Suprapubic skin (tissue), 3 donors: ENCODE results near the gene ERCC6.

Experiments used
- CTCF ChIP-seq, 2 donors: fragments of 200-600 bp in 1 of 2; fragments of 450-650 bp in 1 of 2; sonication (generic) in 1 of 2; IDR thresholded peaks; one replicate each; pipeline ENCODE4 v1.5.1; 2016 to 2019; ENCODE audit warnings: antibody characterized with exemption in 2 of 2, mild to moderate bottlenecking in 1 of 2, moderate library complexity in 1 of 2
- POLR2AphosphoS5 ChIP-seq, 3 donors: sonication (generic); formaldehyde crosslinking; IDR thresholded peaks; one replicate each; pipeline ENCODE4 v1.6.1; 2017; ENCODE audit warnings: antibody characterized with exemption in 3 of 3

GRCh38 chr10:49509771-49510303 is 29.1 kb downstream of the ERCC6 start:
- TF ChIP-seq CTCF (IDR thresholded peaks at IDR 0.05) (no peak), POLR2AphosphoS5 (IDR thresholded peaks at IDR 0.05) (no peak)
